Upper lobe of right lung (tissue), 1 donor: ENCODE data around the gene TPRX1. TPM values are rescaled to one million over a fixed set of nuclear protein-coding genes. Genes with fewer than 3 reads are reported as not detected.
A peak's percentile ranks its signal among the peaks of the same experiment; 100 is the strongest.

Source experiments
- ATAC-seq: fragments of 200-7000 bp; cut with Tn5 transposase; one replicate; pipeline ENCODE4 v1.9.1; 2020; ENCODE audit warnings: mild to moderate bottlenecking, moderate library complexity
- DNase-seq: peaks from one replicate; pipeline ENCODE4 v3.0.0-alpha.2; 2020
- H3K27ac ChIP-seq: fragments of 200-600 bp; one replicate; pipeline ENCODE4 v1.8.0; 2022
- H3K27me3 ChIP-seq: fragments of 200-600 bp; one replicate; pipeline ENCODE4 v1.8.0; 2022; ENCODE audit warnings: mild to moderate bottlenecking
- H3K36me3 ChIP-seq: fragments of 200-600 bp; one replicate; pipeline ENCODE4 v1.8.0; 2022
- H3K4me1 ChIP-seq: fragments of 200-600 bp; one replicate; pipeline ENCODE4 v1.8.0; 2022
- H3K4me3 ChIP-seq: fragments of 200-600 bp; one replicate; pipeline ENCODE4 v1.8.0; 2022; ENCODE audit warnings: mild to moderate bottlenecking
- H3K9me3 ChIP-seq: fragments of 200-600 bp; one replicate; pipeline ENCODE4 v1.8.0; 2022
- CTCF ChIP-seq: fragments of 200-600 bp; IDR thresholded peaks from one replicate; pipeline ENCODE4 v1.8.0; 2022; ENCODE audit warnings: antibody characterized with exemption
- intact Hi-C: fragments of 100-400 bp; cut with DNase I; formaldehyde crosslinking; loops from one replicate; pipeline ENCODE4 v1.11.0; 2022
- total RNA-seq: library from RNA; stranded (reverse); fragmentation: NEBNext Ultra II Directional; extraction: Animal tissue kit (Norgen Biotek cat#: 25700); gene quantifications from one replicate; pipeline ENCODE4 v1.2.1, GENCODE V29; 2021
- donor health status: DM: no; HTN: yes; CAD: no; lungs with severe emphysema.

TPRX1 gene
- total RNA-seq, 1 donor from 2014 or later = not detected

- TF ChIP-seq CTCF = no peak
- Histone ChIP-seq H3K4me1 (peaks cover 8% of the 10 kb centered on the region), H3K27me3 (no peaks in the 10 kb centered on the region), H3K4me3 (no peak overlapping the region), H3K36me3 (peaks cover 40% of the 10 kb centered on the region), H3K9me3 (no peaks in the 10 kb centered on the region), H3K27ac (no peak overlapping the region)
- intact Hi-C loops = no loop called here
- no peak for DNase-seq
- no peak for ATAC-seq
Observed at GRCh38 chr19:47786566-47786965, 17.8 kb downstream of the TPRX1 start.

- H3K27ac ChIP-seq = no peak overlapping the region
- no peak overlapping the region for H3K4me3 ChIP-seq
- no peaks in the 10 kb centered on the region for H3K9me3 ChIP-seq
- H3K4me1 ChIP-seq = peaks cover 29% of the 10 kb centered on the region
- H3K36me3 ChIP-seq = peaks cover 40% of the 10 kb centered on the region
- no peaks in the 10 kb centered on the region for H3K27me3 ChIP-seq
- intact Hi-C loops = no loop called here
- no peak for TF ChIP-seq CTCF
- no peak for ATAC-seq
- DNase-seq = no peak
Observed at GRCh38 chr19:47781590-47782262, 22.6 kb downstream of the TPRX1 start.

- ATAC-seq = no peak
- Histone ChIP-seq H3K9me3 (no peaks in the 10 kb centered on the region), H3K36me3 (peaks cover 32% of the 10 kb centered on the region), H3K27ac (peak overlapping the region; percentile 100), H3K4me3 (peak overlapping the region; percentile 87), H3K4me1 (peaks cover 29% of the 10 kb centered on the region), H3K27me3 (no peaks in the 10 kb centered on the region)
- intact Hi-C loops = no loop called here
- no peak for TF ChIP-seq CTCF
- no peak for DNase-seq
Observed at GRCh38 chr19:47780215-47780551, 24.2 kb downstream of the TPRX1 start.

DNA sequence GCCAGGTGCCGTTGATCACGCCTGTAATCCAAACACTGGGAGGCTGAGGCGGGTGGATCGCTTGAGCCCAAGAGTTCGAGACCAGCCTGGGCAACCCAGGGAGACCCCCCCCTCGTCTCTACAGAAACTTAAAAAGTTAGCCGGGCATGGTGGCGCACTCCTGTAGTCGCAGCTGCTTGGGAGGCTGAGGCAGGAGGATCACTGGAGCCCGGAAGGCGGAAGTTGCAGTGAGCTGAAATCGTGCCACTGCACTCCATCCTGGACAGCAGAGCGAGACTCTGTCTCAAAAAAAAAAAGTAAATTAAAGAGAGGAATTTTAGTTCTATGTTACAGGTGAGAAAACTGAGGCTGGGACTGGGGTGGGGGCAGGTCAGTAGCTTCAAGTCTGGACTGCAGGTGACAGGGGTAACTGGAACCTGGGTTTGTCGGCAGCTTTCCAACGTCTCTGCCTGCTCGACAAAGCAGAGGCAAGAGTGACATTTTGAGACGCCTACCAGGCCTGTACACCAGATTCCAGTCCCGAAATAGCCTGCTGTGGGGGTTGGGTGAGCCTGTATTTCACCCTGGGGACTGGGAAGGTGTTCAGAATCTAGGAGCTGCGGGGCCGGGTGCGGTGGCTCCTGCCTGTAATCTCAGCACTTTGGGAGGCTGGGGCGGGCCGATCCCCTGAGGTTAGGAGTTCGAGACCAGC is 24.7 kb downstream of the TPRX1 start:
- ATAC-seq = peak; percentile 18
- no peak for DNase-seq
- Histone ChIP-seq H3K27me3 (no peaks in the 10 kb centered on the region), H3K4me3 (peak overlapping the region; percentile 87), H3K27ac (peak overlapping the region; percentile 100), H3K36me3 (peaks cover 27% of the 10 kb centered on the region), H3K9me3 (no peaks in the 10 kb centered on the region), H3K4me1 (peaks cover 29% of the 10 kb centered on the region)
- intact Hi-C loops = no loop called here
- TF ChIP-seq CTCF = no peak

GRCh38 chr19:47778954-47779351 is 25.4 kb downstream of the TPRX1 start:
- no peaks in the 10 kb centered on the region for H3K27me3 ChIP-seq
- H3K9me3 ChIP-seq = no peaks in the 10 kb centered on the region
- ATAC-seq = peak; percentile 46
- H3K27ac ChIP-seq = peak overlapping the region; percentile 100
- intact Hi-C loops = no loop called here
- H3K4me3 ChIP-seq = peak overlapping the region; percentile 87
- TF ChIP-seq CTCF = no peak
- H3K4me1 ChIP-seq = peaks cover 29% of the 10 kb centered on the region
- peaks cover 20% of the 10 kb centered on the region for H3K36me3 ChIP-seq
- DNase-seq = no peak
